ENCODE data around the gene FBXO17. TPM values are rescaled to one million over a fixed set of nuclear protein-coding genes. Genes with fewer than 3 reads are reported as not detected.

FBXO17 gene
- total and polyA plus RNA-seq, 2 of the 13 experiments (the other 11 are each of a cell fraction or from before 2014, with no cell fraction given) = 22.1 to 58.7 TPM

DNA sequence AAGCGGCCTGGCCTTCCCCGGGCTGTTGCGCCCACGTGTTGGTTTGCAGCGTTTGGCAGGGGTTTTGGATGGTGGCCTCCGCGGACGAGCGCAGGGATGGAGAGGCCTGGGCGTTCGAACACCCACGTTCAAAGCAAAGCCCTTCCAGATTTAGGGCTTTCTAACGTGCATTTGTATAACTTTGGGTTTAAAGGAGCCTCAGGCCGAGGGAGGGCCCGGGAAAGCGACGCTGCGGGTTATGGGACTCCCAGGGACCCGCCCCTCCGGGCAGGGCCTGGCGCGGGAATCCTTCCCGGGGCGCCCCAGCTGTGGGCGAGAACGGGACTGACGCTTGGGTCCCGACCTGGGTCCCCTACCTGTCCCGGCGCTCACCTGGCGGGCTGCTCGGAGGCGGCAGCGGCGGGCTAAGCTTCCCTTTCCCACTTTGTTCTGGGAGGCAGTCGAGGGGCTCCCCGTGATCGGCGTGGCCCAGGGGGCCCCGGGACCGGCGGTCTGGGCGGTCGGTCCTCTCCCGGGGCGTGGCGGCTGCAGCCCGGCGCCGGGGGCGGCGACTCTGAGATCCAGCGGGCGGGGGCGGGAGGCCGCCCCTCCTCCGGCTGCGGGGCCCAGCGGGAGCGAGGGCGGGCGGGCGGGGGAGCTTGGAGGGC, at the start of gene FBXO17 (continued):
- TF ChIP-seq, protein P1, sequence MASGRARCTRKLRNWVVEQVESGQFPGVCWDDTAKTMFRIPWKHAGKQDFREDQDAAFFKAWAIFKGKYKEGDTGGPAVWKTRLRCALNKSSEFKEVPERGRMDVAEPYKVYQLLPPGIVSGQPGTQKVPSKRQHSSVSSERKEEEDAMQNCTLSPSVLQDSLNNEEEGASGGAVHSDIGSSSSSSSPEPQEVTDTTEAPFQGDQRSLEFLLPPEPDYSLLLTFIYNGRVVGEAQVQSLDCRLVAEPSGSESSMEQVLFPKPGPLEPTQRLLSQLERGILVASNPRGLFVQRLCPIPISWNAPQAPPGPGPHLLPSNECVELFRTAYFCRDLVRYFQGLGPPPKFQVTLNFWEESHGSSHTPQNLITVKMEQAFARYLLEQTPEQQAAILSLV (CRISPR knock-in tag; IDR thresholded peaks at IDR 0.05; ENCODE audit: borderline replicate concordance) = peak; percentile 40; the same call in 1 of the 2 replicates
- TF ChIP-seq ARID2 (CRISPR knock-in tag; IDR thresholded peaks at IDR 0.05; ENCODE audit: borderline replicate concordance) (no peak; the same call in 1 of the 2 replicates), ZNF510 (CRISPR knock-in tag; IDR thresholded peaks at IDR 0.05; ENCODE audit: low read depth) (no peak), RARG (CRISPR knock-in tag; IDR thresholded peaks at IDR 0.05; ENCODE audit: low read depth) (no peak), ZNF263 (CRISPR knock-in tag; IDR thresholded peaks at IDR 0.05) (no peak), NFATC3 (CRISPR knock-in tag; IDR thresholded peaks at IDR 0.05) (no peak), MTA3 (CRISPR knock-in tag; IDR thresholded peaks at IDR 0.05) (no peak), ZKSCAN1 (IDR thresholded peaks at IDR 0.05; ENCODE audit: low read length) (no peak), FOXO1 (CRISPR knock-in tag; IDR thresholded peaks at IDR 0.05) (0 out of 2 replicates have a peak, but pooled peaks have one; percentile 8), REXO4 (CRISPR knock-in tag; IDR thresholded peaks at IDR 0.05; ENCODE audit: borderline replicate concordance) (peak; percentile 65; the same call in 1 of the 2 replicates), KLF6 (CRISPR knock-in tag; IDR thresholded peaks at IDR 0.05) (no peak), ZNF354B (CRISPR knock-in tag; IDR thresholded peaks at IDR 0.05) (no peak), PAWR (CRISPR knock-in tag; IDR thresholded peaks at IDR 0.05; ENCODE audit: borderline replicate concordance) (no peak), CREB1 (IDR thresholded peaks at IDR 0.05) (no peak), CREB1 (CRISPR knock-in tag; IDR thresholded peaks at IDR 0.05) (no peak), GZF1 (CRISPR knock-in tag; IDR thresholded peaks at IDR 0.05) (no peak), POLR2G (IDR thresholded peaks at IDR 0.05; ENCODE audit: low read depth, low read length) (peak; percentile 45; the same call in 1 of the 2 replicates), MYC (CRISPR knock-in tag; IDR thresholded peaks at IDR 0.05; ENCODE audit: borderline replicate concordance) (peak; percentile 60; the same call in 1 of the 2 replicates), TCF7L2 (IDR thresholded peaks at IDR 0.05; ENCODE audit: low read depth, low read length) (no peak)
- TF ChIP-seq, protein P2, sequence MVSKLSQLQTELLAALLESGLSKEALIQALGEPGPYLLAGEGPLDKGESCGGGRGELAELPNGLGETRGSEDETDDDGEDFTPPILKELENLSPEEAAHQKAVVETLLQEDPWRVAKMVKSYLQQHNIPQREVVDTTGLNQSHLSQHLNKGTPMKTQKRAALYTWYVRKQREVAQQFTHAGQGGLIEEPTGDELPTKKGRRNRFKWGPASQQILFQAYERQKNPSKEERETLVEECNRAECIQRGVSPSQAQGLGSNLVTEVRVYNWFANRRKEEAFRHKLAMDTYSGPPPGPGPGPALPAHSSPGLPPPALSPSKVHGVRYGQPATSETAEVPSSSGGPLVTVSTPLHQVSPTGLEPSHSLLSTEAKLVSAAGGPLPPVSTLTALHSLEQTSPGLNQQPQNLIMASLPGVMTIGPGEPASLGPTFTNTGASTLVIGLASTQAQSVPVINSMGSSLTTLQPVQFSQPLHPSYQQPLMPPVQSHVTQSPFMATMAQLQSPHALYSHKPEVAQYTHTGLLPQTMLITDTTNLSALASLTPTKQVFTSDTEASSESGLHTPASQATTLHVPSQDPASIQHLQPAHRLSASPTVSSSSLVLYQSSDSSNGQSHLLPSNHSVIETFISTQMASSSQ (IDR thresholded peaks at IDR 0.05; ENCODE audit: low read depth) = no peak
- TF ChIP-seq, protein P2 (CRISPR knock-in tag; IDR thresholded peaks at IDR 0.05; ENCODE audit: borderline replicate concordance) = no peak
- TF ChIP-seq, protein P3, sequence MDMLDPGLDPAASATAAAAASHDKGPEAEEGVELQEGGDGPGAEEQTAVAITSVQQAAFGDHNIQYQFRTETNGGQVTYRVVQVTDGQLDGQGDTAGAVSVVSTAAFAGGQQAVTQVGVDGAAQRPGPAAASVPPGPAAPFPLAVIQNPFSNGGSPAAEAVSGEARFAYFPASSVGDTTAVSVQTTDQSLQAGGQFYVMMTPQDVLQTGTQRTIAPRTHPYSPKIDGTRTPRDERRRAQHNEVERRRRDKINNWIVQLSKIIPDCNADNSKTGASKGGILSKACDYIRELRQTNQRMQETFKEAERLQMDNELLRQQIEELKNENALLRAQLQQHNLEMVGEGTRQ (IDR thresholded peaks at IDR 0.05; ENCODE audit: low read depth, low read length) = no peak
- TF ChIP-seq, protein P3 (CRISPR knock-in tag; IDR thresholded peaks at IDR 0.05; ENCODE audit: borderline replicate concordance) = no peak
